T follicular helper cell (primary cell): ENCODE results near the gene KCTD2.
"Not testable (repeated sequence)": the region's sequence is repeated elsewhere in the genome, so short reads cannot be mapped to it uniquely, and the experiment has no call there.

Experiments
- DNase-seq: peaks from one replicate; pipeline ENCODE4 v3.0.0-alpha.2; 2020; ENCODE audit warnings: low read depth

The KCTD2 gene

GRCh38 chr17:75020331-75021110, 26.5 kb upstream of the KCTD2 start:
- DNase-seq, result no peak

DNA sequence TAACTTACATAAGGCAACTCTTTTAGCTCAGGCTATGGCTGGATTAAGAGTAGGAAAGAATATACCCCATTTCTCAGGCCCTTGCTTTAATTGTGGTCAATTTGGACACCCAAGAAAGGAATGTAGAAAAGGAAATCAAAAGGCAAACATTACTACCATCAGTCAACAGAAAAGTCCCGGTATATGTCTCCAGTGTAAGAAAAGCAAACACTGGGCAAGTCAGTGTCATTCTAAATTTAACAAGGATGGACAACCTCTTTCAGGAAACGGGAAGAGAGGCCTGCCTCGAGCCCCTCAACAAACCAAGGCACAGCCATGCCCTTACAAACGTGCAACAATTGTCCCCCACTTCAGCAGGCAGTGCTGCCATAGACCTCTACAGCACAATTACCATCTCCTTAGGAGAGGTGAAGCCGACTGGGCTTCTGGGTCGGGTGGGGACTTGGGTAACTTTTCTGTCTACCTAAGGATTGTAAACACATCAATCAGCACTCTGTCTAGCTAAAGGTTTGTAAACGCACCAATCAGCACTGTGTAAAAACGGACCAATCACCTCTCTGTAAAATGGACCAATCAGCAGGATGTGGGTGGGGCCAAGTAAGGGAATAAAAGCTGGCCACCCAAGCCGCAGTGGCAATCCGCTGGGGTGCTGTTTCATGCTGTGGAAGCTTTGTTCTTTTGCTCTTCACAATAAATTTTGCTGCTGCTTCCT, 22.2 kb upstream of the KCTD2 start:
- DNase-seq, result no peak

GRCh38 chr17:75025398-75025734, 21.7 kb upstream of the KCTD2 start:
- DNase-seq, result not testable (repeated sequence)

- DNase-seq, result not testable (repeated sequence)
Measured at GRCh38 chr17:75026650-75027049, 20.4 kb upstream of the KCTD2 start.

DNA sequence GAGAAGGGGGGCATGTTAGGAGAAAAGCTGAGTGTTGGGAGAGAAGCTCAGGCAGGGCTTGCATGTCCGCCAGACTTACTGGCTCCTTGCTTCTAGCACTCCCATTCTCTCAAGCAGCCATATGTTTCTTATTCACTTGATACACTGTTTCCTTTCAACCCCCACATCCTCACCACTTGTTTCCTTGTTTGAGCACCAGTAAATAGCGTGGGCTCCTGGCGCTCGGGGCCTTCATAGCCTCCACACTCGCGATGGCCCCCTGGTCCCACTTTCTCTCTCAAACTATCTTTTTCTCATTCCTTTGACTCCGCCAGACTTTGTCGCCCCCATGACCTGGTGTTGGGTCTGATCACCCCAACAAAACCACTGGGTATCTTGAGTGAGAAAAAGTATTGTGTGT, 16.9 kb upstream of the KCTD2 start:
- no peak for DNase-seq

DNA sequence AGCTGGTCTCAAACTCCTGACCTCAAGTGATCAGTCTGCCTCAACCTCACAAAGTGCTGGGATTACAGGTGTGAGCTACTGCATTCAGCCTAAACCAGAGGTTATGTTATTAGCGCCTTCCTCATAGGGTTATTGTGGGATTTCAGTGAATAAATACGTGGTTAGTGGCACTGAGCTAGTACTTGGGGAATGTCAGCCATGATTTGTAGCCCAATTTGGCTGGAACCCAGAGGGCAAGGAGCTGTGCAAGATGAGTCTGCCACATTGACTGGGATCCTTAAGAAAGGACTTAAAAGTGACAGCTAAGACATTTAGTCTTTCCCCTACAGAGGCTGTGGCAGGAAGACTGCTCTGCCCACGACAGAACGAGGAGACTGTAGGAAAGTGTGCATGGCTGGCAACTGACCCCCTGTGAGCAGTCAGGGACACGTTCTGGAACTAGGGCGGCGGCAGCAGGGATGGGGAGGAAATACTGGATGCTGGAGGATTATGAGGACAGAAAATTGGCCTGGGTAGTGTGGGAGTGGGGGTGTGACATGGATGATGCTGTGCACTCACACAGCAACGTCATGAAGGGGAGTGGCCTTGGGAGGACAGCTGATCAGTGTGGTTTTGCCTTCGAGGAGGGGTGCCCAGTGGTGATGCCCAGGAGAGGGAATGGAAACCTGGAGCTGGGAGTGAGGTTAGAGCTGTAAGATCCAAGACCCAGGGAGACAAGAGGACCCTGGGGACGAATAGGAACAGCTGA, 14.9 kb upstream of the KCTD2 start:
- DNase-seq, result peak; percentile 51

DNA sequence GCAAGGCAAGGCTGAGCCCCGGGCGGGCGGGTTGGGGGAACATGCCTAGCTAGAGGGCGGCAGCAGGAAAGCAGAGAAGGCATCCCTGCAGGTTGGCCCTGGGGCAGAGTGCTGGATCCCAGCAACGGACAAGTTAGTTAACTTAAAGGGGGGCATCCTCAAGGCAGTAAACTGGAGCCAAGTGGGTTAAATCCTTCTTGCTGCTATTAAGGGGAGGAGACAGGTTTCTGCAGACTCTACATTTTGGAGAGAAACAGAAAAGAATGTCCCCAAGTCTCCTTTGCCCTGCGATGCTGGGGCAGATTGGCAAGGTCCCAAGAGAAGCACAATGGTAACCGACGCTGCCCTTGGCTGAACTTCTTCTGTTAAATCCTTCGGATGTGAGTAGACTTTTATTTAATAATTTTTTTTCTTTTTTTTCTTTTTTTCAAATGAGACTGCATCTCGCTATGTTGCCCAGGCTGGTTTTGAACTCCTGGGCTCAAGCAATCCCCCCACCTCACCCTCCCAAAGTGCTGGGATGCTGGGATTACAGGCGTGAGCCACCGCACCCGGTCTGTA, 14.2 kb upstream of the KCTD2 start:
- peak; percentile 12 for DNase-seq

DNA sequence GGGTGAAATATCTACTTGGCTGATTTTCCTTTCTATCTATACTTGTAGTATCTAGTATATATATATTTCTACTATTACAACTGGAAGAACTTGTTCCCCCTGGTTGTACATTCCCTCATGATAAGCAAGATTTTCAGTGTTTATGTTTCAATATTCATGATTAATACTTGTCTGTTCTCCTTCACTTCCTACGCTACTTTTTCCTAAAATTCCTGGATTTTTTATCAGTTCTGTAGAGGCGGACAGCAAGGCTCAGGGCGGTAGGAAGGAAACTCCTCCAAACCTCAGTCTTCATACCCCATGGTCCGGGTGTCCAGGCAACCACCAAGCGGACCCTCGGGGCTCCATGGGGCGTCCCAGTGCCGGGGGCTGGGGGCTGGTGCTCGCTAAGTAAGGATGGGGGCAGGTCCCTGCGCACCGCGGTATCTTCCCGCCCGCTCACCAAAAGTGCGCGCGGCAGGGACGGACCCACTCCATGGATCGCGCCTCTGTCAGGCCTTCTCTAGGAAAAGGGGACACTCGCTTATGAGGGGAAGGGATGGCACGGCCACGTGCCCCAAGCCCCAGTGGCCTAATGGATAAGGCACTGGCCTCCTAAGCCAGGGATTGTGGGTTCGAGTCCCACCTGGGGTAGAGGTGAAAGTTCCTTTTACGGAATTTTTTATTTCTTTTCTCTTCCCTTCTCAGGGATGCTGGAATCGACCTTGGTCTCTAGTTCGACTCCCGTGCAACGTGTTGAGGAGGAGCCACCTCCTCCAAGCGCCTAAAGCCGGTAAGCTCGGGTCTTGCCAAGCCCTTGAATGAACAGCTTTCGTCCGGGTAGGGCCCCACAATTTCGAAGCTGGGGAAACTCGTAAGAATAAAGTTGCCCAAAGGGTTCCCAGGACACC, 13.4 kb upstream of the KCTD2 start:
- DNase-seq, result peak; percentile 76

DNA sequence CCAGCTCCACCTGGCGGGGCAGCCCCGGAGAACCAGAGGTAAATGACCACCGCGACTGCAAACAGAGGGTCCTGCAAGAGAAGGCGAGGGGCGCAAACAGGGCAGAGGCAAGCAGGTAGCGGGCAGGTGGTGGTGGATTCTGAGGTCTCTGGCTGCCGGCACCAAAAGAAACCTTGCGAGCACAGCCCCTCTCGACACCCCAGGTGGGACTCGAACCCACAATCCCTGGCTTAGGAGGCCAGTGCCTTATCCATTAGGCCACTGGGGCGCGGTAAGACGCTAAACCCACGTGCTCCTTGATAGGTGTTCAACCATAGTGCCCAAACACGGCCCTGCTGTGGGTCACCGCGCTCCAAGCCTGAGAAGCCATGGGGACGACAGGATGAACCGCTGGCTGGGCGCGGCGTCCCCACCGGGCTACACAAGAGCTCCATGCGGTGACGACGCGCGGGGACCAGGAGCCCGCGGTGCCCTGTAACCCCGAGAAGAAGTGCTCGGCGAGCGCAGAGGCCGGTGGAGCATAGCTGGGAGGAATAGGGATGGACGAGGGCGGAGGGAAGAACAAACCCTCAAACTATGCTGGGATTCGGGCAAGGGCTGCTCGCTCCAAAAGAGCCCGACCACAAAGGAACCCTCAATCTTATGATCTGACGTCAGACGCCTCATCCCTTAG, 12.7 kb upstream of the KCTD2 start:
- peak; percentile 55 for DNase-seq

DNA sequence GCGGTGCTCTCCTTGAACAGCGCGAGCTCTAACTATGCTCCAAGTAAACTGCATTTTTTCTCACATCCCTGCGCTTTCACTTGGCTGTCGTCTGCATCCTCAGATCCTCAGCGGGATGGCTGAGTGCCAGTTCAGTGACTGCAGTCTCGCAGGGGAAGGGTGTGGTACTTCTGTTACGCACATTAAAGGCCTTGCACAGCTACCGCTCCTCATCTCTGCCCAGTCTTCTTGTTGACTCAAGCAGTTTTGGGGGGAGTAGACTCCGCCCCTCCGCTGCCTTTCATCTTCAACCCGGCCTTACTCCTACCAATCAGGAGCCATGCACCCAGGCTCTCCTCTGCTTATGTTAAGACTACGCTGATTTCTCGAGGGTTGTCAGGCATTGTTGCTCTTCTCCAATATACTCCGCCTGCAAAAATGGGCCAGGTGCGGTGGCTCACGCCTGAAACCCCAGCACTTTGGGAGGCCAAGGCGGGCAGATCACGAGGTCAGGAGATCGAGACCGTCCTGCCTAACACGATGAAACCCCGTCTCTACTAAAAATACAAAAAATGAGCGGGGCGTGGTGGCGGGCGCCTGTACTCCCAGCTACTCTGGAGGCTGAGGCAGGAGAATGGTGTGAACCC, 10.3 kb upstream of the KCTD2 start:
- peak; percentile 97 for DNase-seq

DNA sequence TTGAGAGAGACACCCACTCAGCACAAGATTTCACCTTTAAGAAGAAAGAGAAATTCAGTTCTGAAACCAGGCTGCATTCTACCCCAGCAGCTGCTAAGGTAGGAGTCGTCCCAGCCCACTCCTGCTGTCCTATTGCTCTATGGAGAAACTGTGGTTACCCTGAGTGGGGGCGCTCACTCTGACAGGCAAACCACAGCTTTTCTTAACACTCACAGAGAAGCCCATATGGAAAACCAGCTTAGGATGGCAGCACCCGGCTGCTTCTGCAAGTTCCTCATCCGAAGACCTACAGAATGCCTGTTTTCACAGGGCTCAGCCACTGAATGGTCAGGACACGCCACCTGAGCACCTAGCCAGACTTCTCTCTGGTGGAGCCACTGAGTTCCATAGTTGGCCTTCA, 7.8 kb upstream of the KCTD2 start:
- DNase-seq, result no peak

DNA sequence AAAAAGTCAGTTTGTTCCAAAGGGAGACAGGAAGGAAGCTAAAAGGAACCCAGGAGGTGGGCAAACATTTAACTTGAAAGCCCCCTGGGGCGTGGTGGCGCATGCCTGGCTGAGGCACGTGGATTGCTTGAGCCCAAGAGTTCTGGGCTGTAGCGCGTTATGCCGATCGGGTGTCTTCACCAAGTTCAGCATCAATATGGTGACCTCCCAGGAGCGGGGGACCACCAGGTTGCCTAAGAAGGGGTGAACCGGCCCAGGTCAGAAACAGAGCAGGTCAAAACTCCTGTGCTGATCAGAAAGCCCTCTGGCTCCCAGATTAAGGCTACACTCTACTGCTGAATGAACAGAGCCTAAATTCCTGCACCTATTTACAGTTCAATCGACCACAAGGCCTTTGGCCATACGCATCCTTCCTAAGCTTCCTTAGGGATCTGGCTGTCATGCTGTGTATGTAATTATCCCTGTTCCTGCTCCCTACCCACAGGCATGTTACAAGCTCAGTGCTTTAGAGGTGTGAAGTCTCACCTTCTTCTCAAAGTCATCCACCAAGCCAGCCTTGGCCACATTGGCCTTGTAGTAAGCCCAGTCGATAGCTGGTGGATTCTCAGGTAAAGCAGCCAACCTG, 5.3 kb upstream of the KCTD2 start:
- no peak for DNase-seq

DNA sequence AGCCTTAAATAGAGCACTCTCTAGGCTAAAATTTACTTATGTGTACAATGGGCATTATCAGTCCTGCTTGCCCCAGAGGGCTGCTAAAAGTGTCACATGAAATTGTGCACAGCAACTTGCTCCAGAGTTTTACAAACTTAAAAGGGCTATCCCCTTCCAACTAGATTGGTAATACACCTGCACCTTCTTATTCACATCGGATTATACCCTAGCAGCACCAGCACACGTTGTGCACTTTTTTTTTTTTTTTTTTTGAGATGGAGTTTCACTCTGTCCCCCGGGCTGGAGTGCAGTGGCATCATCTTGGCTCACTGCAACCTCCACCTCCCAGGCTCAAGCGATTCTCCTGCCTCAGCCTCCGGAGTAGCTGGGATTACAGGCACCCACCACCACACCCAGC, 3.2 kb upstream of the KCTD2 start:
- DNase-seq, result not testable (repeated sequence)

DNA sequence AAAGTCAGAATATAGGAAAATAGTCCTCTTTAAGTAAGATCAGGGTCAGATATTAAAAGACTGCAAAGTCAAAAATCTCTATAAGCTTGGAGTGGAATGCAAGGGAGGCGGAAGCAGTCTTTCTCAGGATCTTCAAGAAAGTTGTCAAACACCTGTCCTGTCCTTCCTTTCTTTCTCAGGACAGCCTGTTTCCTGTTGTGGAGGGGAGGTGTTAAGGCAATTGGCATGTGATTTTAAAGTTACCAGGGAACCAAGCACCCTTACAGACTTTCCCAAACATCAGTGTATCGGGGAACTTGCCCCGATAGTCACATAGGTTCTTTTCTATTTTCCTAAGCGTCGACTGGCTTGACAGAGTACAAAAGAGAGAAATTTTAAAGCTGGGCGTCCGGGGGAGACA, 2.3 kb upstream of the KCTD2 start:
- no peak for DNase-seq

DNA sequence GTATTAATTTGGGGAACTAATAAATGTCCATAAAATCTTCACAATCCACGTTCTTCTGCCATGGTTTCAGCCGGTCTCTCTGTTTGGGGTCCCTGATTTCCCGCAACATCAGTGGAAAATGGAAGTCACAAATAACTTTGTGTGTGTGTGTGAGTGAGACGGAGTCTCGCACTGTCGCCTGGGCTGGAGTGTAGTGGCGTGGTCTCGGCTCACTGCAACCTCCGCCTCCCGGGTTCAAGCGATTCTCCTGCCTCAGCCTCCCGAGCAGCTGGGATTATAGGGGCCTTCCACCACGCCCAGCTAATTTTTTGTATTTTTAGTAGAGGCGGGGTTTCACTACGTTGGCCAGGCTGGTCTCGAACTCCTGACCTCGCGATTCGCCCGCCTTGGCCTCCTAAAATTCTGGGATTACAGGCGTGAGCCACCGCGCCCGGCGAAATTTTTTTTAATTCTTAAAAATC, 1.0 kb upstream of the KCTD2 start:
- DNase-seq, result not testable (repeated sequence)

GRCh38 chr17:75047398-75048098, 523 bp downstream of the KCTD2 start:
- DNase-seq, result no peak

DNA sequence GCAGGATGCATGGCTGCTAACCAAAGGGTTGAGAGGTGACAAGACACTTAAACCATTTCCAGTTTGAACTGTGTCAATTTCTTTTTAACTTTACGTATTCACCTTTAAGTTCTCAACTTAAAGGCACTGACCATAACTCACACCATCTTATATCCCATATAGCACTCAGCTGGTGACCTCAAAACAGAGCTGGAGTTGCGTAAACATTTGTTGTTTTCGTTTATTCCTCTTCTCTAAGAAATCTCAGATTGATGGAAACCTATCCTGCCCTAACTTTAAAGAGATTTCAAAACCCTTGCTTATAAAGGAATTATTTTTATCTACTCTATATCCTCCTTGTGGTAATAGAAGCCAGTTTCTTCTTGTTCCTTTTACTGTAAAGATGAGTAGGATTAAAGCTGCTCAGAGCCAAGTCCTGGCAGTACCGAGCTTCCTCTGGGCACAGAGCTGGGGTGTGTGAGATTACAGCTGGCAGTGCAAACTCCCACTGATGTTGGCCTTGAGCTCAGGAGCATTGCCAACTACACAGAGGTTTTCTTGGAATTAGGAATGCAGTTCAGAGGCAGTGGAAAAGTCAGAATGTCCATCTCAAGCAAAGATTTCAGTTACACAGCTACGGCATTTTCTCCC, 1.3 kb downstream of the KCTD2 start:
- DNase-seq, result no peak

DNA sequence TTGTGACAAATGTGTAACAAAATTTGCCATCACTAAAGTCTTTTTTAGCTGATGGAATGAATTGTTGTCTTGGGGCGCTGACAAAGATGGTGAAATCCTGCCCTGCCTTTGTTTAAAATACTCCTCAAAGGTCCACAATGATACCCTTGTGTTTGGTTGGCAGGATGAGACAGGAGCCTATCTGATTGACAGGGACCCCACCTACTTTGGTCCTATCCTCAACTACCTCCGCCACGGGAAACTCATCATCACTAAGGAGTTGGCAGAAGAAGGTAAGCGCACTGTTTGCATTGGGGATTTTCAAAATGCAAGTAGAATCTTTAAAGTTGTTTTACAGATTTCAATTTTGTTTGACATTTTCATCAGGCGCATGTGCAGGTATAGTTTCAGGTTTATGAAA, 2.0 kb downstream of the KCTD2 start:
- DNase-seq, result no peak

DNA sequence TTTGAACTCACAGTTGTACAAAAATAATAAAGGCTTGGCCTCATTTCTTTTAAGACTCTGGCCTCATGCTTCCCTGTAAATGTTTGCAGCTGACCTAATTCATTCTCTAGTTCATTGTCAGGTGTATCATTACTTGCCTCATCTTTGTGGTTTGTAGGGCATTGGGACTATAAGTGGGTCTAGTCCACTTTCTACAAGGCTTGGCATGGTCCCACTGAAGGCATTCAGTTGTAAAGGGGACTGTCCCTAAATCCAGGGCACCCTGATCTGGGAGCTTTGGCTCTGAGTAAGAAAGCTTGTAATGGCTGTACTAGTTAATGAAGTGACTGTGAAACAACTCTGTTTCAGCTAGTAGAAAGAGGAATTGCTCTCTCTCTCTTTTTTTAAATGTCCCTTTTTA, 2.7 kb downstream of the KCTD2 start:
- DNase-seq, result no peak
